Activated CD8-positive, alpha-beta memory T cell treated with anti-CD3 and anti-CD28 coated beads for 1 hour (primary cell): ENCODE data around the gene THSD1.
"Not testable (repeated sequence)": the region's sequence is repeated elsewhere in the genome, so short reads cannot be mapped to it uniquely, and the experiment has no call there.

Experiments used
- DNase-seq, 2 donors: peaks; one replicate each; pipeline ENCODE4 v3.0.0-alpha.2; 2020; ENCODE audit warnings: low read depth in 1 of 2; ENCODE audit errors: extremely low read depth in 1 of 2

The THSD1 gene

DNA sequence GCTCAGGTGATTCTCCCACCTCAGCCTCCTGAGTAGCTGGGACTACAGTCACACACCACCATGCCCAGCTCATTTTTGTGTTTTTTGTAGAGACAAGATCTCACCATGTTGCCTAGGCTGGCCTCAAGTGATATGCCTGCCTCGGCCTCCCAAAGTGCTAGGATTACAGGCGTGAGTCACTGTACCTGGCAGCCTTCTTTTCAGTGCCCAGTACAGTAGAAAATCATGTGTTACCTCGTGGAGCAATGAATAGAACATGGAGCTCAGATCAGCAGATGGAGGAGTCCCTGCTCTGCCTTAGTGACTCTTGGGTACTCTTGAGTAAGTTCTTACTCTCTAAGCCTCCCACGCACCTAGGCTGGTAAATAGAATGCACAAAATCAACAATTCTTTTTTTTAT lies 44.7 kb downstream of the THSD1 start:
- no peak for DNase-seq

DNA sequence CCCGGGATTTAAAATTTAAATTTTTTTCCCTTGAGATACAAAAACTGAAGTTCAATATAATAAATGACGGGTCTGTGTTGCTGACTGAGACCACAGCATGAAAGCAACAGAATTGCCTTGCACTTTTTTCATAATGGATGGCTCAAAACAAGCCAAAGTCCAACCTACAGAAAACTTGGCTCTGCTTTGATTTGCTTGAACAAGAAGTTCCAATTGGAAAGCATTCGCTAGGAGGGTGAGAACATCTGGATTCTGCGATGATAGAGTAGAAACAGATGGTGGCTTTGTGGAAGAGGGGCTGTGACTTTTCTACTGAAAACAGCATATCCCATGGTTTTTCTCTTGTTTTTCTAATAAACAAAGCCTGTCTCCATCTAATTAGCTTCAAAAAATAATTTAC lies 46.4 kb downstream of the THSD1 start:
- no peak for DNase-seq

DNA sequence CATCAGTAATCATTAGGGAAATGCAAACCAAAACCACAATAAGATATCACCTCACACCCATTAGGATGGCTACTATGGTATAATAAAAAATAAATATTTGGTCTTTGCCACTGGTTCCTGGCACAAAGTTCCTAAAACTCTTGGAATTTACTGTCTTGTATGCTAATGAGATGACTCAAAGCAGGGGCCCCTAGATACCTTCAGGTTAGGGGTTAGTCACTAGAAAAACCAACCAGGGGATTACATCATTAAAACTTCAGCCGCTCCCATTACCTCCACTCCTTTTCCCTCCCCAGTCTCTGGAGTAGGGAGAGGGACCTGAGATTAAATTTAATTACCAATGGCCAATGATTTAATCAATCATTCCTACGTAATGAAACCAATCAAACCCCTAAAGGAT lies 49.6 kb downstream of the THSD1 start:
- DNase-seq: no peak

DNA sequence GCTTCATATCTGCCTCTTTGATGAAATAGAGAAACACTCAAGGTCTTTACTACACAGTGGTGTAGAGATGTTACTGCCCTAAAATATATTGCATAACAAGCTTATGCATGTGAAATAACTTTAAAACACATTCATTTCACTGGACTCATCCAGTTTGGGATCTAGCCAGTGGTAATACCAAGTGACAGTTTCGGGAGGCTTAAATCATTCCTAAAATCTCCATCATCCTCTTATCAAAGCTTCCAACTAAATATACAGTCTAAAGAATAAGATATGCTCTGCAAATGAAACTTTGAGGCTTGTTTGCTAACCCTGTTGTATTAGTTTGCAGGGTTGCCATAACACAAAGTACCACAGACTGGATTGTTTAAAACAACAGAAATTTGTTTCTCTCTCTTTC lies 52.8 kb downstream of the THSD1 start:
- DNase-seq: no peak

DNA sequence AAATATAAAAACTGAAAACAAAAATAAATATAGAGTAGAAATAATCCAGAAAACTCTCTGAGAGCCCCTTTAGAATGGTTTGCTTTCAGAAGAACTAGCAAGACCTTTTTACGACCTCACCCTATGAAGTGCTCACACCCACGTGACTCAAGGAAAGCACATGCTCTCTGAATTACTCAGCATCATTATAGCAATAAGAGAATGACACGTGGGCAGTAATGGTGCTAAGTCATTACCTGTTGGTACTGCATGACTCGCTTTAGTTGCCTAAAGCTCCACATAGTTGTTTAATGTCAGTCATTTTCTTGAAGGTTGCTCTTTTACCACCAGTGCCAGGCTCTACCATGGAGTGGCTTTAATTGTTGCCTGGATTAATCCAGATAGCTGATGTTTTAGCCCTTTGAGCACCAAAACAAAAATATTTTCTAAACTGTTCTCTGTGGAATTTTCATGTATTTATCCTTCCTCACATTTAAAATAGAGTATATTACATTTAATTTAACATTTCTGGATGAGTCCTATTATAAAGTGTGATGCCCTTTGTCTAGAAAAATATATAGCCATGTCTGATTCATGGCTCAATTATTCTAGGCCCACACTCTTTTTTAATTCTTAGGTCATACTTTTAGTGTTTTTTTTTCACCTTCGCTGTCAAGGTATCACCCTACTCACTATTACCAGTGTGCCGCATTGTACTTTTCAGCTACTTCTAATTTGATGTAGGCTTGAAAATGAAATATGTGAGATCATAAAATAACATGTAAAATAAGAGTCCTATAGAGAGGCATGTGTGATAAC lies 56.8 kb downstream of the THSD1 start:
- DNase-seq: no peak

DNA sequence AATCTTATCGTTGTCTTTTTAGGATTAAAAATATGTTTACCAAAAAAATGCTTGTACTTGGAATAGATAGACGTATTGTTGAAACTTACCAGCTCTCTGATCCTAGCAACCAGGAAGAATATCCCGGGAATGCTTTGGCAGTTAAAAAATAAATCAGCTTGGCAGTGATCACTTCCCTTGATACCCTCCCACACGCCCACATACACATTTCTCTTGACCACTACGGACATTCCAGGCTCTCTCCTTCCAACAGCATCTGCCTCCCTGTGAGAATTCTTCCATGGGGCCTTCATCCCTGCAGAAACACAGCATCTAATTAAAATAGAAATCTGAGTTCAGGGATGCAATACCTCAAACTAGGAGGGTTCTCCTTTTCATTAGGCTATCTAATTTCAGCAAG lies 57.9 kb downstream of the THSD1 start:
- DNase-seq: no peak

DNA sequence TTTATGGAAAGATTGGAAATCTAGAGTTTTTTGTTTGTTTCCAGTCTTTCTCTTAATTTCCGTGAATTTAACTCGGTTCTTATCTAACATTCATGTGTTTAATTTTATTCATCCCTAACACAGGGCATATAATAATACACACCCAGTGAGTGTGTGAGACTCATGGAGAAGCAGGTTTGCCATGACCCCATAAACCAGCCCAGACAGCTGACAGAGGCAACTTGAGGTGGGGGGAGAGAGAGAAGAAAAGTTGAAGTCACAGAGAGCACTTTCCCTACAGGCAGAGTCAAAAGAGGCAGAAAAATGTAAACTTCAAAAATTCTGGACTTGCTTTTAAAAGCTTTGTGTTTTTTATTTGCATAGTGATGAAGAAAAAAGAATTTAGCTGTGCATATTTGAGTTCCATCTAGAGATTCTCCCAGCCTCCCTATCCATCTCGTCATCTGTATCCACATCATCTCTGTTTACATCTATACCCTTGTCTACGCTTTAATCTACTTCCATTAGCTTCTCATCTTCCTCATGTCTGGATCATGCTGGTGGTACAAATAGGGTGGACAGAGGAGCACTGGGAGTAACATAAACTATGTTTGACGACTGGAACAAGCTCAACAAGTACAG lies 60.2 kb downstream of the THSD1 start:
- DNase-seq: no peak

DNA sequence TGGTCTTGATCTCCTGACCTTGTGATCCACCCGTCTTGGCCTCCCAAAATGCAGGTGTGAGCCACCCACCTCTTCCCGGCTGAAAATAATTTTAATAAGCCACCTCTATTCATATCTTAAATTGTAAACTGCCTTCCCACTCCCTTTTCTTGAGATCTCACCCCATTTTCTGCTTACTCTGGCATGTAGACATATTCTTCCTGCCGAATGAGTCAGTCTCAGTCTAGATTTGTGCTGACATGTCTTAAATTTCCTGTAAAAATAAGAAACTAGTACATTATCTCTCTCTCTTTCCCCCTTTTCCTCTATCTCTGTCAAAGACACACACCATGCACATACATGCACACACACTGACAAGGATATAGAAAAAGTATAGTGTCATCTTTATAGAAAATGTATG lies 60.9 kb downstream of the THSD1 start:
- no peak for DNase-seq

DNA sequence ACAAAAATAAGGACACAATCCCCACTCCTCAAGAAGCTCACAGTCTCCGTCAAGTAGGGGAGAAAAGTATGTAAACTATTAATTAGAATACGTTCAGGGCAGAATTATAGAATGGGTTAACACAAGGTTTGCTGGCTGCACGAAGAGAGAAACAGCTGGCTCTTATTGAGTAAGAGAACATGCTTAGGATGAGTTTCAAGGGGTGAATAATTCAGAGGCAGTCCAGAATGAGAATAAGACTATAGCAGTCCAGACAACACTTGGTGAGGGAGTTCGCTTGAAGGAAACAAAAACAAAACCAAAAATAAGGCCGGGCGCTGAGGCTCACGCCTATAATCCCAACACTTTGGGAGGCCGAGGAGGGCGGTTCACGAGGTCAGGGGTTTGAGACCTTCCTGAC lies 61.9 kb downstream of the THSD1 start:
- no peak for DNase-seq

DNA sequence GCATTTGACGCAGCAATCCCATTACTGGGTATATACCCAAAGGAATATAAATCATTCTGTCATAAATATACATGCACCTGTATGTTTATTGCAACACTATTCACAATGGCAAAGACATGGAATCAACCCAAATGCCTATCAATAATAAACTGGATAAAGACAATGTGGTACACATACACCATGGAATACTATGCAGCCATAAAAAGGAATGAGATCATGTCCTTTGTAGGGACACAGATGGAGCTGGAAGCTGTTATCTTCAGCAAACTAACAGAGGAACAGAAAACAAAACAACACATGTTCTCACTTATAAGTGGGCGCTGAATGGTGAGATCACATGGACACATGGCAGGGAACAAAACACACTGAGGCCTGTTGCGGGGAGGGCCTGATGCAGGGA lies 63.8 kb downstream of the THSD1 start:
- not testable (repeated sequence) for DNase-seq

DNA sequence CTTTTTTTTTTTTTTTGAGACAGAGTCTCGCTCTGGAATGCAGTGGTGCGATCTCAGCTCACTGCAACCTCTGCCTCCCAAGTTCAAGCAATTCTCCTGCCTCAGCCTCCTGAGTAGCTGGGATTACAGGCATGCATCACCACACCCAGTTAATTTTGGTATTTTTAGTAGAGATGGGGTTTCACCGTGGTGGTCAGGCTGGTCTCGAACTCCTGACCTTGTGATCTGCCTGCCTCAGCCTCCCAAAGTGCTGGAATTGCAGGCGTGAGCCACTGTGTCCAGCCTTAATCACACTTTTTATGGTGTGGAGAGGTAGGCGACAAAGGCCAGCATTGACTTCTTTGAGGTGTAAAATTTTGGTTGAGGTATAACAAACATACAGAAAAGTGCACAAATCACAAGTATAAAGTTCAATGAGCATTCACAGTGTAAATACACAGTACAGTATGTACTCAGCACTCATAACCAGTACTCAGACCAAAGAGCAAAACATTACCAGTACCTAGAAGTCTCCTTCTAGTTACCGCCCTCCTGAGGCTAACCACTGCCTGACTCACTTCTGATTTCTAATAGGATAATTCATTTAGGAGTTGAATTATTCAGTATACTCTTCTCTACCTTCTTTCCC lies 68.0 kb downstream of the THSD1 start:
- DNase-seq: not testable (repeated sequence)

DNA sequence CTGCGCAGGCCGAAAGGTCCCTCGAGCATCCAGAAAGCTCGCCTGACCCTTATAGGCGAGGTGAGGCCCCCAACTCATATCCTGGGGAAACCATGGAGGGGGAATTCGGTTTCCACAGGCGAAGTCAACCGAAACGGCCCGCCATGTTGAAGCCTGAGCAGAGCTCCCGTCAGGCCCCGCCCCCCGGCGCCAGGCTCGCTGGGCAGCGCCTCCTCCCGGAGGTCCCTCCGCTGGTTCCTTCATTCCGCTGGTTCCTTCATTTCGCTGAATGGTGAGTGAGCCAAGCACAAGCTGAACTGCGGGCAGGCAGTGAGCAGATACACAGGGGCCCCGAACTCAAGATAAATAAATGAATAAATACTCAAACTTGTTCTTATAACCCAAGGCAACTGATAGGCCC lies 71.9 kb downstream of the THSD1 start:
- not testable (repeated sequence) for DNase-seq

DNA sequence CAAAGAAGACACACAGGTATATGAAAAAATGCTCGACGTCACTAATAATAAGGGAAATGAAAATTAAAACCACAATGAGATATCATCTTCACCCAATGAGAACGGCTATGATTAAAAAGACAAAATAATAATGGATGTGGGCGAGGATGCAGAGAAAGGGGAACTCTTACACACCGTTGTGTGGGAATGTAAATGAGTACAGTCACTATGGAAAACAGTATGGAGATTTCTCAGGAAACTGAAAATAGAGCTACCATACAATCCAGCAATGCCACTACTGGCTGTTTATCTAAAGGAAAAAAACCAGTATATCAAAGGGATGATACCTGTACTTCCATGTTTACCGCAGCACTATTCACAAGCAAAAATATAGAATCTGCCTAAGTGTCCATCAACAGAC lies 74.1 kb downstream of the THSD1 start:
- not testable (repeated sequence) for DNase-seq
